ENCODE results near the gene HOXD10.

Gene HOXD10

DNA sequence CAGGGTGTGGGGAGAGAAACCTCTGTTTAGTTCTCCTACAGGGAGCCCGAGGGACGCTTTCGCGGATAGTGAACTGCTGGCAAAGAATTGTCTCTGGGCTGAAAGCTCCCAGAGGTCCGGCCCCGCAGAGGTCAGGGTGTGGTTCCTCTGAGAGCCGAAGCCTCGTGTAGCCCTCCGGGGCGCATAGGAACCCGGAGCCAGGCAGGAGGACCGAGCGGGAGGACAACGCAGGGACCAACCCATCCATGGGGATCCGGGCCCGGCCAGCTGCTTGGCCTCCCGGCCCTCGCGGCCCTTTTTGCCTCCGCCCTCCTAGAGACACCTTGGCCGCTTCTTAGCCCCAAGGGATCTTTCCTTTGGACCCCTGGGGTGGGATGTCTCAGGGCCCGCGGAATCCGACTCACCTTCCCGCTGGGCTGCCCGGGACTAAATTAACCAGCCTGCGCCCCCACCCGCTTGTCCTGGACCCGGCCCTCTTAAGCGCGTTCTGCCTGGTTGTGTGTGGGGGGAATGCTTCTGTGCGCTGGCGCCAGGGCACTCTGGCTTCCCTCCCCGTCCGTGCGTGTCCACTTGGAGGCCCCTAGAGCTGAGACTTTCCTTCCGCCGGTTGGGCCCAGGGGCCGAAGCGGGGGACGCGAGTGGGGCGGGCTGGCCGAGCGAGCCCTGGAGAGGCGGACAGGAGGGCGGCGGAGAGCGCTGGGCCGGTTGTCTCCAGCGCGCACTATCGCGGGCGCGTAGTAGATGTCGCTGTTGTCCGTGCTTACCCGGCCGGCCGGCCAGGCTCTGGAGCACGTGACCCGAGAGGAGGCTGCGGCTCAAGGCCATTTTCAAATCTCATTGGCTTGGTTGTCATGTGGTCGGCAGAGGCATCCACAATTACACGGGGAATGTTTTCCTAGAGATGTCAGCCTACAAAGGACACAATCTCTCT lies at the start of gene HOXD10:
HOXD10 (plus strand) TSS at position 896 of the 931 bp plus-strand sequence. CDS start 56 bp downstream, outside the sequence.
- no peak for DNase-seq (ENCODE audit: low read depth, low spot score)

DNA sequence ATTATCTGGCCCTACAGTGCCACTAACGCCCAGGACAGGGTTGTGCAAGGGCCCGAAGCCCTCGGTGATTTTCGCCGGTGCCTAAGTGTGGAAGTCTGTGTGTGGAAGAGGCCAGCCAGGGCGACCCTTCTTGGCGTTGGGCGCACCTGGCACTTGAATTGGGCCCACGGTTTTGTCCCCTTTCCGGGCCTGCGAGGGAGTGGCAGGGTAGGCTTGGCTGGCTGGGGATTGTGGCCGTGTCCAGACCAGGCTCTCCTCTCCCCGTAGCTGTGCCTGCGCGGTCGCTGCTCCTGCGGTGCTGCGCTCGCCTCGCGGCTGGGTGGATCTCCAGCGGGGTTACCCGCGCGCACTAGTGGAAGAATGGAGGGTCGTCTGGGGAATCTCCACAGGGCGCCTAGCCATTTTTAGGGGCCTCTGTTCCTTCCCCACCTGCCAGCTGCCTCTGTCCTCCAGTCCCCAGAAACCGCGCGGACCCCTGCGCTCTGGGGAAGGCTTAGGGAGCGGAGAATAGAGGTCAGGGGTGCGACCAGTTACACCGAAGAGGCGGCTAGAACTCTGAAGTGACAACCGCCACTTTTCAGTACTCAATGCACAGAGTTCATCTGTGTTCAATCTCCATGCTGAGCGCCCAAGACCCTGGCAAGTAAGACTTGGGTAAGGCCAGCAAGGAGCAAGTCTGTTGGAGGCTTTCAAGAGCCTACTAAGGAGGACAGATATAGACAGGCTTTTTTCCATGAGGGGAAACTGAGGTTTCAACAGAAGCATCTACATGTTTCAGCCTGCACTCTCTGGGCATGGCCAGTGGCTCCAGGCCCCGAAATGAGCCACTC lies 48.8 kb upstream of the HOXD10 start:
- no peak for DNase-seq (ENCODE audit: low read depth, low spot score)

DNA sequence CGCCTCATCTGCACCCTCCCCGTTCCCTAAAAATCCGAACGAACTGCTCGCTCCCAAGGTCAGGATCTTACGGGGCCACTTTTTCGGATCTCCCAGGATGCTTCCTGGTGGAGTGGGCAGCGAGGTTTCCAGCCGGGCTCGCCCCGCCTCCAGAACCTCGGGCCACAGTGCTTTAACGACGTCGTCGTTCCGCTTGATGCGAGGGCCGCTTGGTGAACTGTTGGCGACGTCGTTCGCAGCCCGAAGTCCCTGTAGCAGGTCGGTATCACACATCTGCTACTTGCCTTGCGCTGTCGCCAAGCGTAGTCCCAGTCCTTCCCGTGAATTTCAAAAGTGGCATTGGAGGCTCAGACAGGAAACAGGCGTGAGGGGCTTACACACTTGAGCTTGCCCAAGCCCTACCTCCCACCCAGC lies 48.2 kb upstream of the HOXD10 start:
- DNase-seq (ENCODE audit: low read depth, low spot score): no peak

DNA sequence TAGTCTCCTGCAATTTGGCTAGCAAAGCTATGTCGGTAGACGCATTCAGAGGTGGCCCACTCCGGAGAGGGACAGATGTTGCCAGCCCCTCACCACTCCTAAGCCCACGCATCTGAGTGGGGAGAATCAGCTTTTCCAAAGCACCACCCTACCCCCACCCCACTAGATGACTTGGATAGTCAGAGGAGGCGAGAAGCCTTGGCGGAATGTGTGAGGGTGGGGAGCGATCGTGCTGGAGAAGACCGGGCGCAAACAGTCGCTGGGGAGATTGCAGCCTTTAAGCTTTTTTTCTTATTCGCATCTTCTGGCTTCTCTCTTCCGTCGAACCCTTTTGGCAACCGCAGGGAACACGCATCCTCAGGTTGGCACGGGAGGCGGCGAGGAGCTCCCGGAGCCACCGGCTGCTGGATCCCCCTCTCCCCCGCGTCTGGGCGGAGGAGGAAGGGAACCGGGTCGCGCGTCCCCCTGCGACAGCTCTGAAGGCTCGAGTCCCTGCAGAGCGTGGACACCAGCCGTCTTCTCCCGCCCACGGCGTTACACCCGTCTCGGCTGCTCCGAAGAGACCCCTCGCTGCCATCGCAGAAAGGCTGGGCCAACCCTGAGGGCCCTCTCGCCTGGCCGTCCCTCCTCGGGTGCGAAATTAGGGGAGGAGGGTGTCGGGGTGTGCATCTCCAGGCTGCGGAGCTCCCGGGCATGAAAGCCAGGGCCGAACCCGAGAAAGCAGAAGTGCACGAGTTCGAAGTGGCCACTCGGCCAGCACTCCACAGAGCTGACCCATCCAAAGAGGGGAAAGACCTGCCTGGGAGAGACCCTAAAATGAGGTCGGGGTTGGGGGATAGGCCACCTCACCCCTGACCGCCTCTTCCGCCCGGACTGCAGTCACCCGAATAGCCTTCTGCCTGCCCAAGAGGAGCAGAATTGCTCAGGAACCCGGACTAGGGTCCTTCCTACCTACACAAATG lies 45.0 kb upstream of the HOXD10 start:
- no peak for DNase-seq (ENCODE audit: low read depth, low spot score)

DNA sequence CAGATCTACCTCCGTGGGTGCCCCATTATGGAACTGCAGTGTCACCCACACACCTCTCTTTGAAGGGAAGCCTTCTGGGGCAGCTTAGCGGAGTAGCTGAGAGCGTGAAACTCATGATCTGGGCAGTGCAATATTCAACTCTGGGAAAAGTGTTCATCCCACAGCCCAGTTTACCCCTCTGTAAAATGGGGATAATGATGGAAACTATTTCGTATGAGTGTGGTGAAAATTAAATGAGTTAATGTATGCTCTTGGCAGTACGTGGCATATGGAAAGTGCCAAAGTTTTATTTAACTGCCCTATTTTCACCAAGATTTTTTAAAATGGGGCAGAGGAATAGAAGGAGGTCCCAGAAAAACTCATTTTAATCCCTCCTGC lies 44.3 kb upstream of the HOXD10 start:
- DNase-seq (ENCODE audit: low read depth, low spot score): no peak

DNA sequence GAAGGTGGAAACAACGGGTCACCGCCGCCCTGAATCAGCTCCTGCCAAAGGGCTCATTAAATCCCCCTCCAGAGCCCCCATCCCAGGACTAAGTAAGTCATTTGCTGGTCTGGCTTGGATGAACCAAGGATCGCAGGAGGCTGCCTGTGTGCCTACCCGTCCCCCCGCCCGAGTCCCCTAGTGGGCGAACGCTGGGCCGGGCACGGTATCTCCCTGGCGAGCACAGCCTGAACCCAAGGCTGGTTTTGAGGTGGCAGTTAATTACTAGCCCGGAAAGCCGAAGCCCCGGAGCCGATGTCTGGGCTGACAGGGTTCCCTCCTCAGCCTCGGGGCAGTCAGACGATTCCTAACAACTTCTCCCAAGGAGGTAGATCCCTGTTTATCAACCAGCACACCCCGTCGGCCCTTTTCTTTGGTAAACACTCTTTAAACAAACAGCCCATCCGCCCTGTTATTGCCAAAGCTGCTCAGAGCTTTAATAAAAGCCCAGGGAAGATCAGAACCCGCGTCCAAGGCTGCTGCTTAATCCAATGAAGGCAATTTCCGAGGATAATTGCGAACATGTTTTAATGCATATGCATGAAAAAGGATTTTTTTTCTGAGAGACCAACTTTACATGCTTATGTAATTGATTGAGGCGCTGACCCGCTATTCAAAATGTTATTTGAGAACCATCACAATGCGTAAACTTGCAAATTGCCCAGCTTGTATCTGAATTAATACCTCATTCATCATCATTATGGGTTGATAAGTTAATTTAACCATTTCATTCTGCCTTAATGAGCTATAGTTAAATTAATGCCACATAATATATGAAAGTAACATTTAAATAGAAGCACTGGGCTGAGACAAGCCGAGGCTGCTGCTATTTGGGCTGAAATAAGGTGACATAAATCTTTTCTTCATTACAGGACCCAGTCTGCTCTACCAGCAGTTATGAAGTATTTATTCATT lies 43.4 kb upstream of the HOXD10 start:
- no peak for DNase-seq (ENCODE audit: low read depth, low spot score)

DNA sequence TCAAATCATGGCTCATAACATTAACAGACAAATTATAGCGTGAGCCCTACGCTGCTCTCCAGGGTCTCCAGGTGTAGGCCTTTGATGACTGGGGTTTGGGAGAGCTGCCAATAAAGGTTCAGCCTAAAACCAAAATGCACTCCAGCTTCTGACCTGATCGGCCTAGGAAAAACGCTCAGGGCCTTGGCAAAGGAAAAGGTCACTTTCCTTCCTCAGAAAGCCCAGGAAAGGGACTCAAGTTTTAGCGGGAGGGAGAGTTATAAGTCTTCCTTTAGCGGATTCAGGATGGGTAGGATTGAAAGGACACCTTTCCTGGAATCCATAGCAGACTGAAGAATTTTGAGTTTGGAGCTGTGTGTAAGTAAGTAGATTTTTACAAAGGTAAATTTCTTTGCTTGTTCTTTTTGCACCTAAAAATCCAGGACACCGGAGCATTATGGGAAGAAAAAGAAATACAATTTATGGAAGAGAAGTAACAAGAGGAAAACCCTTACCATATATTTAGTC lies 41.6 kb upstream of the HOXD10 start:
- no peak for DNase-seq (ENCODE audit: low read depth, low spot score)

DNA sequence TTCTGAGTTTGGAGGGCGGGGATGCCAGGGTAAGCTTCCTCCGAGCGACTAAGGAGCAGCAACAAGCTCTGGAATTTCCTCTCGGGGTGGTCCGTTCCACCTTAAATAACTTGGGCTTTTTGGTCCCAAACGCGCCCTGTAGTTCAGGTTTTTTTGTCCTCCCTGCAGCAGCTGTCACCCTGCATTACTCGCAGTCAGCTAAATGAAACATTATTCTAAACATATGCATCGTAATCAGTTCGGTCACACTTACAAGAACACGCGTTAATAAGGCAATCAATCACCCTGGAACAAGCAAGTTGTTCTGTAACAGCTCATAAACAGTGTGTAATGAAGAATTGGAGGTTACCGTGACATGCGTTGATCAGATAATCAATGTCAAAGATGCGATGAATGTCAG lies 41.1 kb upstream of the HOXD10 start:
- no peak for DNase-seq (ENCODE audit: low read depth, low spot score)

DNA sequence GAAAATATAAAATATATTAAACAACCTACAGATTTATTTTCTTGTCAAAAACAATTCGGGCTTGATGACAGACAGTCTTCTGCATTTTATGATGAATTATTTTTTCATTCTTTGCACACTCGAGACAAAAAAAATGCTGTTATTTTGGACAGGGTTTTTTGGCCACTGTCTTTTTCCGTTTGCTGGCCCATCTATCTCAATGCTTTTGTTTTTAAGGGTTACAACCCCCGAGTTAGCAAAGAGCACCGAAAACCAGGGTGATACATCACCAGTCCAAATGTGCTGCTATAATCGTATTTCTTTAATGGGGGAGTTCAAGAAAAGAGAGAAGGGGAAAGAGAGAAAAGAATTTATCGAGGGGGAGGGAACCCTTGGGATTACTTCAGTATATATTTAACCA lies 40.5 kb upstream of the HOXD10 start:
- DNase-seq (ENCODE audit: low read depth, low spot score): no peak

DNA sequence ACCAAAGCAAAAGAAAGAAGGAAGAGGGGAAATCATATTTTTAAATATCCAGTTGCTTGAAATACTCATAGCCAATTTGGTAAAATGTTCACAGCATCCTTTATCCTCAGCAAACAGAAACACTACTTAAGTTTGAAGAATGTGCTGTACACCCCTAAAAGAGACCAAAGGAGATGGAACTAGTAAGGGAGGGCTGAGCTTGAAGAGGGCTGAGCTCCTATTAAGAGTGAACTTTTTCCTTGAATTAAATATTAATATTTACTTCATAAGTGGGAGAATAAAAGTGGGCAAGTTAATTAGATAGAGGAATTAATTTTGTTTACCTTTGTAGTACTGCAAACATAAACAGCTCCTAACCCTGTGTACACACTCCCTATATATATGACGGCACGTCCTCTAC lies 39.8 kb upstream of the HOXD10 start:
- no peak for DNase-seq (ENCODE audit: low read depth, low spot score)

DNA sequence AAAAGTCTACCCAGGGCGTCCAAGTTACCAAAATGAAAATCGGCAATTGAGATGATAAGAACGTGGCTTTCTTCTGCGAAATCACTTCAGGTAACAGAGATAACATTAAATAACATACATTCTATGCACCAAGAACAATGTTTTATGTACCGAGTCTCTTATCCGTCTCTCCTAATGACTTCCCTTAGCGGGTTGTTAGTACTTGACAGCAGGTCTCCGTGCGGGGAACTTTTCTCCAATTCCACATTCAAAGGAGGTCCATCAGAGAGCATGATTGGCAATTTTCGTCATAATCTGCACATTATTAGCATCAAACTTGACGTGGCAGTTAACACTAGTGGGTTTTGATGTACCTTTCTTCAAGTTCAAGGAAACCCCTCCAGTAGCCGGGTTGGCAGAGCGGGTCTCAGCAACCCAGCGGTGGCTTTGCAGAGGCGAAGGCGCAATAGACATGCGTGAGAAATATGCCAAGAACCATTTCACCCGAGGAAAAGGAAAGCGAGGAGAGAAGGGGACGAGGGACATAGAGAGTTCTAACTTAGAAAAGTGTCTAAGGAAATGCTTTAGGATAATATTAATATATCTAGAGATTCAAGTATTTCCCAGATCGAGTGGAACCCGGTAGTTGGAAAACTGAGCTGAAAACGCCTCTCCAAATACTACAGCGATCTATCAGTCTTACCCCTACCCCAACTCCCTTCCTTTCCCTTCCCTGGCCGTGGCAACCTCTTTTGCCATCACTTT lies 37.9 kb upstream of the HOXD10 start:
- no peak for DNase-seq (ENCODE audit: low read depth, low spot score)

DNA sequence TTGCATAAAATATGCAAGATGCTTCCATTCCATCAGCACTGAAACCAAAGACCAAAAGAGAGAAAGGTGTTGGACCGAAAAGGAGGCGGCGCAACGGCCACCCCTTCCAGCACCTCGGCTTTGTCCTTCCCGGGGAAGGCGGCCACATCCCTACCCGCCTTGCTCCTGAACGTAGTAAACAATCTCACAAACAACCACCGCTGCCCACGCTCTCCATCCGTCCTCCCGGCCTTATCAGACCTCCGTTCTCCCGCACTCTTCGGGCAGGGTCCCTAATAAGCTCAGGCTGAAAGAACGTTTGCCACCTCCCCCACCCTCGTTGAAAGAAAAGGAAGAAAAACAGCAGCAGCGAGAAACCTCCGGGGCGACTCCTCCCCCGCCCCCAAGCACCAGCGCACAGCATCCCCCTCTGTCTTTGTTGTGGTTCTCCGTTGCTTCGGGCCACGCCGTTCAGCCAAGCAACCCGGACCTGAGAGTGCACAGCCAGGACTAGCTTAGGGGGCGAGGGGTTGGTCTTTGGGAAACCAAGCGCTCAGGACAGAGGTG lies 37.2 kb upstream of the HOXD10 start:
- DNase-seq (ENCODE audit: low read depth, low spot score): no peak

DNA sequence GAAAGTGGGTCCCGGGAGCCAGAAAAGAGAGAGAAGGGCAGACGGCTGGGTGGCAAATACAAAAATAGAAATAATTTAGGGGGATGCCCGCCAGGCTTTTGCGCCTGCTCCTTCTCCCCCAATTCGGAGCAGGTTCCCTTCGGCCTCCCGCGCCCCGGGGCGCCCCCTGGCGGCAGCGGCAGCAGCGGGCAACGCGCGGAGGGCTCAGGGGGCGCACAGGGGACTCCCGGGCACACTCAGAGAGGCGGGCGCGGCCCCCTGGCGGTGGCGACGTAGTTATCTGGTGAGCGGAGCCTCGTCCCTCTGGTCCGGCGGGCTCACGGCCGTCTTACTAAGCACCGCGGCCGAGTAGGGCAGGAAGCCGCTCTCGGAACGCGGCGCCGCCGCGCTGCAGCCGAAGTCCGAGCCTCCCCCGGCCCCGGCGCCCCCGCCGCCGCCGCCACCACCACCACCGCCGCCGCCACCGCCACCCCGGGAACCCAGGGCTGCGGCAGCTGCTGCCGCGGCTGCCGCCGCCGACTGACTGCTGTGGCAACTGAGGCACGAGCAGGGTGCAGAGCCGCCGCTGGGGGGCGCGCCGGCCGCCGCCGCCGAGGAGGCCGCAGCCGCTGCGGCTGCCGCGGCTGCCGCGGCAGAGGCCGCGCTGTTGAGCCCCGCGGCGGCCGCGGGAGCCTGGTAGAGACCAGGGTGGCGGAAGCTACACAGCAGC lies 36.6 kb upstream of the HOXD10 start:
- DNase-seq (ENCODE audit: low read depth, low spot score): no peak

DNA sequence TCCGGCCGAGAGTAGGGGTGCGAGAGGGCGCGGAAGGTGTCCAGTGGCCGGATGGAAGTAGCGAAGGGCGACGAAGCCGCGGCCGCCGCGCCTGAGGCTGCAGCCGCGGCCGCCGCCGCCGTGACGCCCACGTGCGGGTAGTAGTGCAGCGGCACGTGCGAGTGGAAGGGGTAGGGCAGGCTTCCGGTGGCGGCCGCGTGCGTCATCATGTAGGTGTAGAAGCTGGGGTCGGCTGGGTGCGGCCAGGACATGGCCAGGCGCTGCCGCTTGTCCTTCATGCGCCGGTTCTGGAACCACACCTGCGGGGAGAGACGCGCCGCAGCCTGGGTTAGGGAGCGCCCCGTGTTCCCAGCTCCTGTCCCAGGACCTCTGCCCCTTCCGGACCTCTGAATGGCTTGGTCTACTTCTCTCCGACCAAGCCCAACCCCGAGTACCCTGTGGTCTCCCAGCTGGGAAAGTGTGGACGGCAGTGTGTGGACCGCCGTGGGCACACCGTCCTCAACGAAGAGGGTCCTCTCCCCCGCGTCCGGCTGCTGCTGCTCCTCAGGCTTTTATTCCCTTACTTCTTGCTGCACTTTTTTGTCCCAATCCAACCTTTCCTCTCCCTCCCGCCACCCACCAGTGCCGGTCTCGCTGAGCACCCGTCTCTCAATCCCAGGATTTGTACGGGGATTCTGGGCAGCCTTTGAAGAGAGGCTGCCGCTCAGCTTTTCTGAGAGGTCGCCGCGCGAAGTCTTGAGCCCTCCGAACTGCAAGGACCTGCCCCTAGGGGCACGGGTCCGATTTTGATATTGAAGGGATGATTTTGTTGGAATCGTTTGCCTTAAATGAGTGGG lies 35.8 kb upstream of the HOXD10 start:
- no peak for DNase-seq (ENCODE audit: low read depth, low spot score)

DNA sequence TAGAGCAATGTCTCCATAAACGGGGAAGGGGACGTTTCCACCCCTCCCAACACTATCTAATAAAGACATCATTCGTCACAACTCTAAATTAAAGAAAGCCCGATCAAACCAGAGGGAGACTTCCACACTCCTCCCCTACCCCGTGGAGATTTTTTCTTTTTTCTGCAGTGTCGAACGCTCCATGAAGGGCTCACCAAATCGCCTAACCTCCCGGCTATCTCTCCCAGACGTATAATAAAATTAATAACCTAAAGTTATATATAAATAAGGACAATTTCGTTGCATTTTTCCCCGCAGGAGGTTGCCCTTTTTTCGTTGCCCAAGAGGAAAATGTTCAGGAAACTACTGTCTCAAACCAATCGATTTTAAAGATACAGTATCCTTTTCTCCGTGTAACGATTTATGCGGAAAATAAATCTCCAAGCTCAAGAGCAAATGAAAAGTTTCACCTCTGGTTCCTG lies 35.2 kb upstream of the HOXD10 start:
- DNase-seq (ENCODE audit: low read depth, low spot score): no peak

DNA sequence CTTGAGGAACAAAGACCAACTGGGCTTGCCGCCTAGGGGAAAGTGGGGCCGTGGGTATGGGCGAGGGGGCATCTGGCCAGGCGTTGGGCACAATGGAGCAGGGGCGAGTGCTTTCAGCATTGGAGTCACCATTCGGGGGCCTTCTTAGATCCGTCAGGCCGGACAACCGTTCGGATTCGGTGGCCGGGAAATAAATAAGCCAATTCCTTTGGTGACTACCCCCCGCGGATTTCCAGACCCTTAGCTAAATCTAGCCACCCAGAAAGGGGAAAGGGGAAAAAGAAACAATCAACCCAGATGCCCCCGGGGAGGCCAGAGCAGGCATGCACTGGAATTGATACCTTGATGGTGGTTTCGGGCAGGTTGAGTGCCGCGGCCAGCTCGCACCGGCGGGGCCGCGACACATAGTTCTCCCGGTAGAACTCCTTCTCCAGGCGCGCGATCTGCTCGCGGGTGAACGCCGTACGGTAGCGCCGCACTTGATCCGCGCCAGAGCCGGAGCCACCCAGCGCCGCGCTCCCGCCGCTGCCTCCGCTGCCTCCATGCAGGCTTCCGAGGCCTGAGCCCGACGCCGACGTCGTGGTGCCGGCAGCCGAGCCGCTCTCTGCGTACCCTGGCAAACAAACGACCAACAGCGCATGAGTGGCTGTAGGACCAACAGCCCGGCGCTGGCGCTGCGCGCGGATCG lies 34.6 kb upstream of the HOXD10 start:
- DNase-seq (ENCODE audit: low read depth, low spot score): no peak

DNA sequence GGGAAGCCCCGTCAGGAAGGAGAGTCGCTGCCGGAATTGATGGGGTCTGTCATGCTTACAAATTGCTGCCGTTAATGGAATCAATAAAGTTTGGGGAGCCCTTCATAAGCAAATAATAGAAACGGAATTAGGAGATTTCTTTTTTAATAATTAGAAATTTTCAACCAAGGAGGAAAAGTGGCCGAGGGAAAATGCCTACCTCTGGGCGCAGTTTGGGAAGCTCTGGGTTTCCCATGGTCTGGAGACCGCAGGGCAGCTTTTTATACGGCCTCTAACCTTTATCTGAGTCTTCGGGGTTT lies 34.1 kb upstream of the HOXD10 start:
- no peak for DNase-seq (ENCODE audit: low read depth, low spot score)

Data from activated naive CD8-positive, alpha-beta T cell treated with anti-CD3 and anti-CD28 coated beads, Interleukin-2, amount 50 U/mL, for 16 hours (primary cell).